ENCODE measurements around the gene RBPMS2.

DNA sequence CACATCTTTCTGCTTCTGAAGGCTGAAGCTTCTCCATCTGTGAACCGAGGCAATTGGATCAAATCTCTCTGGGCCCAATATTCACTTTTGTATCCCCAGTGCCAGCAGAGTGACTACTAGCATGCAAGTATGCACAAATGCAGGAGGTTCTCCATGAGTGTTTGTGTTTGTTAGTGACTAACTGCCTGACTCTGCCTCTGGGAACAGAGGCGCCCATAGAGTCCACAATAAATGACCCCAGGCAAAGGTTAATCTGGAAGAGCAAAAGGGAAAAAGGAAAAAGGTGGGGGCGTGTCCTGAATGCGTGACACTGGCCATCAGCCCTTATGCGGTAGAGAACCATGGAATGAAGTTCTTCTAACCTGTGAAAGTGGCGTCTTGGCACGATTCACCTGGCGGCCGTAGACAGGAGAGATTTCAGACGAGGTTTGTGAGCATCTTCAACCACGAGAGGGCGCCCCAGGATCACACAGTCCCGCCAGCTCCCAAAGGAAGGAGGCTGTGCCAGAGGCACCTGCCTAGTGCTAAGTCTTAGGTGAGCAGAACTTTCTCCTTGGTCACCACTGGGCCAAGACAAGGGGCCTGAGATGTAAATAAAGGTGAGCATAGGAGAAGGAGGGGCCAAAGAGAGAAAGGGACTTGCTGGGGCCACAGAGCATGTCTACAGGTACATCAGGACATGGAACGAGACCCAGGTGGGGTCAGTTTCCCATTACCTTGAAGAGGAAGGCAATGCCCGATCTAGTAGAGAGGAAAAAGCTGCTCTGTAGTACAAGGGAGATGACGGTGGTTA is 44.2 kb downstream of the RBPMS2 start:
- TF ChIP-seq, protein P1, sequence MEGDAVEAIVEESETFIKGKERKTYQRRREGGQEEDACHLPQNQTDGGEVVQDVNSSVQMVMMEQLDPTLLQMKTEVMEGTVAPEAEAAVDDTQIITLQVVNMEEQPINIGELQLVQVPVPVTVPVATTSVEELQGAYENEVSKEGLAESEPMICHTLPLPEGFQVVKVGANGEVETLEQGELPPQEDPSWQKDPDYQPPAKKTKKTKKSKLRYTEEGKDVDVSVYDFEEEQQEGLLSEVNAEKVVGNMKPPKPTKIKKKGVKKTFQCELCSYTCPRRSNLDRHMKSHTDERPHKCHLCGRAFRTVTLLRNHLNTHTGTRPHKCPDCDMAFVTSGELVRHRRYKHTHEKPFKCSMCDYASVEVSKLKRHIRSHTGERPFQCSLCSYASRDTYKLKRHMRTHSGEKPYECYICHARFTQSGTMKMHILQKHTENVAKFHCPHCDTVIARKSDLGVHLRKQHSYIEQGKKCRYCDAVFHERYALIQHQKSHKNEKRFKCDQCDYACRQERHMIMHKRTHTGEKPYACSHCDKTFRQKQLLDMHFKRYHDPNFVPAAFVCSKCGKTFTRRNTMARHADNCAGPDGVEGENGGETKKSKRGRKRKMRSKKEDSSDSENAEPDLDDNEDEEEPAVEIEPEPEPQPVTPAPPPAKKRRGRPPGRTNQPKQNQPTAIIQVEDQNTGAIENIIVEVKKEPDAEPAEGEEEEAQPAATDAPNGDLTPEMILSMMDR (conservative IDR thresholded peaks at IDR 0.05 in 1 of 2, IDR thresholded peaks at IDR 0.05 in 1 of 2; ENCODE audit: low read depth in 1 of 2, low read length in 2 of 2): peak; percentile 77 to 79
- TF ChIP-seq EZH2 (IDR thresholded peaks at IDR 0.05; ENCODE audit: low read length, missing control alignments): no peak
